DMS53 (cell line): Measurements from ENCODE around the gene ZBTB48.
"Not testable (repeated sequence)": the region's sequence is repeated elsewhere in the genome, so short reads cannot be mapped to it uniquely, and the experiment has no call there.

Experiments
- DNase-seq: peaks from one replicate; lab custom pipeline; 2025; lab: John Stamatoyannopoulos, UW

Gene ZBTB48

GRCh38 chr1:6632588-6633514 is 53.1 kb downstream of the ZBTB48 start:
- no peak for DNase-seq

DNA sequence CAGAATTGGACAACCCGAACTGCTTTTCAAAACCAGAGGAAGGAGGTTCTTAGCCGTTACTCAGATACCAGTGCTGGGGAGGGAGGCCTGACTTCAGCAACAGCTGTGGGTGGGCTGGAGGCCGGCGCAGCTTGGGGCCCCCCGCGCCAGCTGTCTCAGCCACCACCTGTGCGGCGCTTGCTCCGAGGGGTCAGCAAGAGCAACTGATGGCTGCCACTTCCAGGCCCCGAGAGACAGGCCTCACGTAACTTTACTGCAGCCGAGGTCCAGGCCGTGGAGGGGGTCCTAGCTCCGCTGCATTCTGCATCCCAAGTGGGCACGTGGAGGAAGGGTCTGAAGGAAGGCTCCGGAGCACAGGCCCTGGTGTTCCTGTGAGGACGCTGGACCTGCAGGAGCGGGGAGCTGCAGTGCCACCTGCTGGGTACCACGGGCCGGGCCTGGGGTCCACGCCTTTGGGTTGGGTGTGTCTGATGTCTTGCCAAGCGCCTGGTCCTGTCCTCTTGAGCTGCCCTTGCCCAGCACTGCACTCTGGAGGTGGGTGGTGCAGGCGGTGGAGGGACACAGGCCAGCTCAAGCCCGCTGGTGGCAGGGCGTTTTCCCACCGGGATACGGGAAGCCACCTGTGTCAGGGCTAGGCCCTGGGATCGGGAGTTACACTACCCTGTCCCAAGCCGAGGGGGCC is 54.7 kb downstream of the ZBTB48 start:
- peak; percentile 66 for DNase-seq

GRCh38 chr1:6635161-6635909 is 55.5 kb downstream of the ZBTB48 start:
- DNase-seq, result no peak

DNA sequence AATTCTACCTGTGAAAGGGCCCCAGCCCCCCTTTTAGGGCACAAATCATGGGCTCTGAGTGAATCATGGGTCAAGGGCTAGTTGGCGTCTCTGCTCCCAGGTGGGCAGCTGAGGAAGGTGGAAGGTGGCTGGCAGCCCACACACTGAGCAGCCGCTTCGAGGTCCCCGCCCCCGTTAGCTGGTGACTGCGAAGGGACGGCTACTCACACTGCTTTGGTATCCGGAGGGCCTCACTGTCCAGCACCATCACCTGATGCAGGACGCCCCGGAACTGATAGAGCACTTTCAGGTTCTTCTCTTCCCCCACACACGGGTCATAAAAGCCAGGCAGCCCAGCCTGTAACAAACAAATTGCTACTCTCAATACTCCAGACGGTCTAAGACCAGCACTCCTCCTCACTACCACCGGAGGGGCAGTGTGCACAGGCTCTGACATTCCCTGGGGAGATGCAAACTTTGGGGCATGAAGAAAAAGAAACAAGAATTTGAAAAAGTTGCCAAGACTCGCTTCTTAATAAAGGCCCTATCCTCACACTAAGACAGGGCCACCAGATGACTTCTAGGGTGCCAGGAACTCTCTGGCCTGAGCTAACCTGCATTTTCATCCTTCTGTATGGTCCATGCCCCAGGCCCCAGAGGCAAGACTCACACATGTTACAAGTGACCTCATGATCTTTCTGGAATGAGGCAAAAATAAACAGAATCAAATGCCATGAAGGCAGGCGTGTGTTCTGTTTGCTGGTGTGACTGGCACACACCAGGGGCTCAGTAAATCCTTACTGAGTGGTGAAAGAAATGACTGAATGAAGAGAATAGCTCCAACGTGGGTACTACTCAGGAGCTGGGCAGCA is 56.3 kb downstream of the ZBTB48 start:
- no peak for DNase-seq

GRCh38 chr1:6636778-6637177 is 57.0 kb downstream of the ZBTB48 start:
- DNase-seq, result not testable (repeated sequence)

DNA sequence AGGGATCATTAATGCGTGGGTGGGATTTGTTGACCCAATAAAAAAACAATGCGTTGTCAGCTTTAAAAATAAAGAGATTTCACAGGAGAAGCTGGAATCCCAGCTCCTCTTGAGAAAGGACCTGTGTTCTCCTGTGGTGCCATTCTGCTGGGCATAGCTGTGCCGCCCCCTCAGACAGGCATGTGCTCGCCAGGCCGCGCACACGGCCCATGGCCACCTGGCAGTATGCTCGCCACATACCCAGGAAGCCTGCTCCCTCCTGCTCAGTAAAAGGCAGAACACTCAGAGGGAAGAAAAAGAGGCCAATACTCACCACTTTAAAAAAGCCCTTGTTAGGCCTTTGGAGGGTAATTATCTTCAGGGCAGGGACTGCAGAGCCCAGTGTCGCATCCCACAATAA is 58.0 kb downstream of the ZBTB48 start:
- DNase-seq, result no peak

- no peak for DNase-seq
Measured at GRCh38 chr1:6638226-6638625, 58.4 kb downstream of the ZBTB48 start.
